ENCODE data around the gene BUD13. TPM values are rescaled to one million over a fixed set of nuclear protein-coding genes. Genes with fewer than 3 reads are reported as not detected.

The BUD13 gene
- total and polyA plus RNA-seq, 4 donors = 10.0 to 14.9 (median 13.3) TPM

GRCh38 chr11:116774661-116775060 lies 1.9 kb upstream of the BUD13 start:
- Histone ChIP-seq H3K4me1 (ENCODE audit: control insufficient read depth in 5 of 5, insufficient read depth in 5 of 5, low read length in 5 of 5) (peaks cover 6 to 21% (median 6%) of the 10 kb centered on the region in 5 donors), H3K36me3 (ENCODE audit: control insufficient read depth in 4 of 4, insufficient read depth in 4 of 4, low read length in 4 of 4) (peaks cover 14 to 21% (median 19%) of the 10 kb centered on the region in 4 donors), H3K9me3 (ENCODE audit: control insufficient read depth in 4 of 4, insufficient read depth in 3 of 4, low read length in 3 of 4) (no peaks in the 10 kb centered on the region), H3K9ac (ENCODE audit: insufficient read depth in 1 of 2, low read length in 2 of 2) (no peak overlapping the region), H3K27me3 (ENCODE audit: control insufficient read depth in 3 of 3, insufficient read depth in 3 of 3, low read length in 2 of 3) (no peaks in the 10 kb centered on the region), H3K4me3 (no peak overlapping the region), H3K27ac (ENCODE audit: low read depth in 1 of 2, low read length in 1 of 2) (no peak overlapping the region)
- no peak for TF ChIP-seq CTCF (IDR thresholded peaks at IDR 0.05; ENCODE audit: control extremely low read depth, extremely low read depth)
- WGBS, 2 donors = 90 to 93% methylated on average over 5 of the region's 5 CpGs
- ATAC-seq (ENCODE audit: insufficient read depth, low FRiP score) (no peak), DNase-seq (no peak)

- Histone ChIP-seq H3K9ac (ENCODE audit: insufficient read depth in 1 of 2, low read length in 2 of 2) (peak overlapping the region in 1 of 2 donors; percentile 74), H3K9me3 (ENCODE audit: control insufficient read depth in 4 of 4, insufficient read depth in 3 of 4, low read length in 3 of 4) (no peaks in the 10 kb centered on the region), H3K4me3 (peak overlapping the region; percentile 86), H3K27me3 (ENCODE audit: control insufficient read depth in 3 of 3, insufficient read depth in 3 of 3, low read length in 2 of 3) (no peaks in the 10 kb centered on the region), H3K27ac (ENCODE audit: low read depth in 1 of 2, low read length in 1 of 2) (peak overlapping the region; percentile 88 to 95), H3K4me1 (ENCODE audit: control insufficient read depth in 5 of 5, insufficient read depth in 5 of 5, low read length in 5 of 5) (peaks cover 6 to 21% (median 6%) of the 10 kb centered on the region in 5 donors), H3K36me3 (ENCODE audit: control insufficient read depth in 4 of 4, insufficient read depth in 4 of 4, low read length in 4 of 4) (peaks cover 9 to 15% (median 12%) of the 10 kb centered on the region in 4 donors)
- ATAC-seq (ENCODE audit: insufficient read depth, low FRiP score) = no peak
- no peak for TF ChIP-seq CTCF (IDR thresholded peaks at IDR 0.05; ENCODE audit: control extremely low read depth, extremely low read depth)
- 3 to 4% methylated on average over 25 of the region's 25 CpGs for WGBS, 2 donors
- no peak for DNase-seq
These were observed 663 bp upstream of the BUD13 start for GRCh38 chr11:116773203-116774097.

GRCh38 chr11:116771935-116772334 lies 852 bp downstream of the BUD13 start:
- Histone ChIP-seq H3K4me3 (peak overlapping the region; percentile 16), H3K4me1 (ENCODE audit: control insufficient read depth in 5 of 5, insufficient read depth in 5 of 5, low read length in 5 of 5) (peaks cover 6 to 21% (median 6%) of the 10 kb centered on the region in 5 donors), H3K9ac (ENCODE audit: insufficient read depth in 1 of 2, low read length in 2 of 2) (peak overlapping the region; percentile 44 to 79), H3K27me3 (ENCODE audit: control insufficient read depth in 3 of 3, insufficient read depth in 3 of 3, low read length in 2 of 3) (no peaks in the 10 kb centered on the region), H3K9me3 (ENCODE audit: control insufficient read depth in 4 of 4, insufficient read depth in 3 of 4, low read length in 3 of 4) (no peaks in the 10 kb centered on the region), H3K36me3 (ENCODE audit: control insufficient read depth in 4 of 4, insufficient read depth in 4 of 4, low read length in 4 of 4) (peaks cover 0 to 7% (median 5%) of the 10 kb centered on the region in 4 donors), H3K27ac (ENCODE audit: low read depth in 1 of 2, low read length in 1 of 2) (no peak overlapping the region)
- WGBS, 2 donors = 5 to 9% methylated on average over 2 of the region's 2 CpGs
- TF ChIP-seq CTCF (IDR thresholded peaks at IDR 0.05; ENCODE audit: control extremely low read depth, extremely low read depth) = no peak
- ATAC-seq (ENCODE audit: insufficient read depth, low FRiP score) (no peak), DNase-seq (peak in 1 of 3 donors; percentile 20)
